ENCODE measurements around the gene CEACAM20.
"Not testable (repeated sequence)": the region's sequence is repeated elsewhere in the genome, so short reads cannot be mapped to it uniquely, and the experiment has no call there.

Gene CEACAM20

GRCh38 chr19:44549507-44549906 is 20.0 kb upstream of the CEACAM20 start:
- DNase-seq (ENCODE audit: low read depth in 2 of 2), result no peak

- DNase-seq (ENCODE audit: low read depth in 2 of 2), result no peak
Measured at GRCh38 chr19:44548736-44549135, 19.3 kb upstream of the CEACAM20 start.

GRCh38 chr19:44544031-44544430 is 14.6 kb upstream of the CEACAM20 start:
- DNase-seq (ENCODE audit: low read depth in 2 of 2), result no peak

- no peak for DNase-seq (ENCODE audit: low read depth in 2 of 2)
Measured at GRCh38 chr19:44542671-44543070, 13.2 kb upstream of the CEACAM20 start.

- DNase-seq (ENCODE audit: low read depth in 2 of 2), result no peak
Measured at GRCh38 chr19:44540736-44541135, 11.3 kb upstream of the CEACAM20 start.

GRCh38 chr19:44539991-44540390 is 10.5 kb upstream of the CEACAM20 start:
- no peak for DNase-seq (ENCODE audit: low read depth in 2 of 2)

- no peak for DNase-seq (ENCODE audit: low read depth in 2 of 2)
Measured at GRCh38 chr19:44539236-44539826, 9.9 kb upstream of the CEACAM20 start.

- DNase-seq (ENCODE audit: low read depth in 2 of 2), result not testable (repeated sequence)
Measured at GRCh38 chr19:44535361-44535760, 5.9 kb upstream of the CEACAM20 start.

- no peak for DNase-seq (ENCODE audit: low read depth in 2 of 2)
Measured at GRCh38 chr19:44532819-44533218, 3.3 kb upstream of the CEACAM20 start.

- no peak for DNase-seq (ENCODE audit: low read depth in 2 of 2)
Measured at GRCh38 chr19:44530777-44531176, 1.3 kb upstream of the CEACAM20 start.

GRCh38 chr19:44527554-44527953 is 1.9 kb downstream of the CEACAM20 start:
- DNase-seq (ENCODE audit: low read depth in 2 of 2), result no peak

- DNase-seq (ENCODE audit: low read depth in 2 of 2), result no peak
Measured at GRCh38 chr19:44525721-44526430, 3.6 kb downstream of the CEACAM20 start.

GRCh38 chr19:44521370-44521769 is 8.1 kb downstream of the CEACAM20 start:
- no peak for DNase-seq (ENCODE audit: low read depth in 2 of 2)

- no peak for DNase-seq (ENCODE audit: low read depth in 2 of 2)
Measured at GRCh38 chr19:44517146-44517545, 12.3 kb downstream of the CEACAM20 start.

GRCh38 chr19:44515907-44516306 is 13.6 kb downstream of the CEACAM20 start:
- DNase-seq (ENCODE audit: low read depth in 2 of 2), result no peak

GRCh38 chr19:44515031-44515430 is 14.4 kb downstream of the CEACAM20 start:
- DNase-seq (ENCODE audit: low read depth in 2 of 2), result no peak

- DNase-seq (ENCODE audit: low read depth in 2 of 2), result no peak
Measured at GRCh38 chr19:44512326-44513298, 16.9 kb downstream of the CEACAM20 start.

- no peak for DNase-seq (ENCODE audit: low read depth in 2 of 2)
Measured at GRCh38 chr19:44509478-44509877, 20.0 kb downstream of the CEACAM20 start.

- peak; percentile 88 to 93 for DNase-seq (ENCODE audit: low read depth in 2 of 2)
Measured at GRCh38 chr19:44499962-44500949, 29.2 kb downstream of the CEACAM20 start, which contains the start of gene ZNF180. TSS of gene ZNF180 (minus strand) at chr19:44500522. CDS start at chr19:44497334, 3,188 bp downstream.

GRCh38 chr19:44499559-44499958 is 29.9 kb downstream of the CEACAM20 start:
- DNase-seq (ENCODE audit: low read depth in 2 of 2), result no peak

- DNase-seq (ENCODE audit: low read depth in 2 of 2), result no peak
Measured at GRCh38 chr19:44498988-44499387, 30.5 kb downstream of the CEACAM20 start.

Data from stimulated activated CD8-positive, alpha-beta memory T cell treated with anti-CD3 and anti-CD28 coated beads, Interleukin-7, amount 100 ng/mL, for 1 hour (primary cell).